Keratinocyte (primary cell): ENCODE results near the gene VPS35.

ENCODE experiments used
- EZH2 ChIP-seq: IDR thresholded peaks from one replicate; pipeline ENCODE4 v1.6.1; 2012; ENCODE audit warnings: inconsistent platforms, mild to moderate bottlenecking, low read length, moderate library complexity
- TF ChIP-seq, protein P1 (sequence below), 3 experiments: IDR thresholded peaks in 1 of 3; conservative IDR thresholded peaks in 1 of 3; optimal IDR thresholded peaks in 1 of 3; 2 replicates in 2 of 3; 3 replicates in 1 of 3; pipeline versions ENCODE3 to v1.5.1; 2011; ENCODE audit warnings: low read length in 3 of 3, mild to moderate bottlenecking in 3 of 3, moderate library complexity in 2 of 3, control low read depth in 1 of 3, inconsistent platforms in 1 of 3; ENCODE audit not compliant: insufficient read depth in 2 of 3; ENCODE audit errors: extremely low read depth in 1 of 3

DNA sequence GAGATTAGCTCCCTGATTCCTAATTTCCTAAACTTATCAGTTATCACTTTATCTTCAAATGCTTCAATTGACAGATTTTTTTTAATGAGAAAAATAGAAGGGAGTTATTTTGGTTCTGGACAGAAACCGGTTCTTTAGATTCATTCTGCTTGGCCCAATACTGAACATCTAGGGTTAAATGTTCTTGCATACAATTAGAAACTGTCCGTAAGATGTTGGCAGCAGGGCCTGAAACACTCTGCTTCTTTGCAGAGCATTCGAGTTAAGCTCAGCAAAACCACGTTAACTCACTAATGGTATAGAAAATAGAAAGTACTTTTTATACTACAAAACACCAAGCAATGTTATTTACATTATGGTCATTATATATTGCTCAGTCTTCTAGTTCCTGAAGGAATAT lies 75.0 kb downstream of the VPS35 start:
- TF ChIP-seq, protein P1, sequence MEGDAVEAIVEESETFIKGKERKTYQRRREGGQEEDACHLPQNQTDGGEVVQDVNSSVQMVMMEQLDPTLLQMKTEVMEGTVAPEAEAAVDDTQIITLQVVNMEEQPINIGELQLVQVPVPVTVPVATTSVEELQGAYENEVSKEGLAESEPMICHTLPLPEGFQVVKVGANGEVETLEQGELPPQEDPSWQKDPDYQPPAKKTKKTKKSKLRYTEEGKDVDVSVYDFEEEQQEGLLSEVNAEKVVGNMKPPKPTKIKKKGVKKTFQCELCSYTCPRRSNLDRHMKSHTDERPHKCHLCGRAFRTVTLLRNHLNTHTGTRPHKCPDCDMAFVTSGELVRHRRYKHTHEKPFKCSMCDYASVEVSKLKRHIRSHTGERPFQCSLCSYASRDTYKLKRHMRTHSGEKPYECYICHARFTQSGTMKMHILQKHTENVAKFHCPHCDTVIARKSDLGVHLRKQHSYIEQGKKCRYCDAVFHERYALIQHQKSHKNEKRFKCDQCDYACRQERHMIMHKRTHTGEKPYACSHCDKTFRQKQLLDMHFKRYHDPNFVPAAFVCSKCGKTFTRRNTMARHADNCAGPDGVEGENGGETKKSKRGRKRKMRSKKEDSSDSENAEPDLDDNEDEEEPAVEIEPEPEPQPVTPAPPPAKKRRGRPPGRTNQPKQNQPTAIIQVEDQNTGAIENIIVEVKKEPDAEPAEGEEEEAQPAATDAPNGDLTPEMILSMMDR (optimal IDR thresholded peaks at IDR 0.05 in 1 of 3, IDR thresholded peaks at IDR 0.05 in 1 of 3, conservative IDR thresholded peaks at IDR 0.05 in 1 of 3; ENCODE audit: extremely low read depth in 1 of 3, insufficient read depth in 2 of 3, low read length in 3 of 3), result no peak
- TF ChIP-seq EZH2, result no peak
